IMR-90 (cell line): ENCODE results near the gene ME3. TPM values are rescaled to one million over a fixed set of nuclear protein-coding genes. Genes with fewer than 3 reads are reported as not detected.

Source experiments
- ATAC-seq: fragments of 200-7000 bp; cut with Tn5 transposase; 2 replicates; pipeline ENCODE4 v1.9.1; 2020; ENCODE audit warnings: low read depth, mild to moderate bottlenecking, moderate library complexity
- BruUV-seq: library from RNA; stranded (reverse); fragments of 400-500 nt; replicated peaks from 2 replicates; lab custom pipeline; 2021; lab: Mats Ljungman, UMichigan
- CTCF ChIA-PET: fragments of 300-600 bp; formaldehyde crosslinking; extraction: SDS; loops from one replicate; lab custom pipeline; 2021; ENCODE audit warnings: antibody characterized with exemption; lab: Yijun Ruan, JAX
- POLR2A ChIA-PET: fragments of 300-600 bp; sonication (Branson Sonifier 250); formaldehyde crosslinking; loops from one replicate; lab custom pipeline; 2022; ENCODE audit warnings: antibody characterized with exemption; ENCODE audit not compliant: unreplicated experiment; lab: Charles Lee
- DNase-seq: peaks from one replicate; pipeline ENCODE4 v3.0.0; 2013
- H2AFZ ChIP-seq: replicated peaks from 2 replicates; pipeline ENCODE3; 2013; ENCODE audit warnings: low read length, mild to moderate bottlenecking; ENCODE audit not compliant: poor library complexity
- H2AK5ac ChIP-seq: 2 replicates; pipeline ENCODE4 v1.6.1; 2013; ENCODE audit warnings: low read depth, low read length, inconsistent platforms
- H2AK9ac ChIP-seq: replicated peaks from 2 replicates; pipeline ENCODE3; 2013; ENCODE audit warnings: mild to moderate bottlenecking, low read depth, low read length, moderate library complexity; ENCODE audit not compliant: poor library complexity
- H2BK120ac ChIP-seq: 2 replicates; pipeline ENCODE4 v1.6.1; 2013; ENCODE audit warnings: low read depth, low read length, inconsistent platforms
- H2BK15ac ChIP-seq: 3 replicates; pipeline ENCODE4 v1.6.1; 2013; ENCODE audit warnings: low read depth, low read length, inconsistent platforms
- H2BK20ac ChIP-seq: 2 replicates; pipeline ENCODE4 v1.6.1; 2013; ENCODE audit warnings: low read depth, mild to moderate bottlenecking, inconsistent platforms, low read length, moderate library complexity
- H2BK5ac ChIP-seq: 2 replicates; pipeline ENCODE4 v1.6.1; 2013; ENCODE audit warnings: mild to moderate bottlenecking, low read depth, low read length, inconsistent platforms; ENCODE audit not compliant: poor library complexity, severe bottlenecking
- H3K14ac ChIP-seq: replicated peaks from 2 replicates; pipeline ENCODE4 v1.6.1; 2013; ENCODE audit warnings: low read depth, low read length, inconsistent platforms
- H3K18ac ChIP-seq: 2 replicates; pipeline ENCODE4 v1.6.1; 2013; ENCODE audit warnings: low read depth, low read length, control low read depth
- H3K23ac ChIP-seq: 2 replicates; pipeline ENCODE4 v1.6.1; 2013; ENCODE audit warnings: low read depth, low read length, inconsistent platforms
- H3K27ac ChIP-seq: 2 replicates; pipeline ENCODE4 v1.5.1; 2013; ENCODE audit warnings: mild to moderate bottlenecking, control low read depth, low read length; ENCODE audit not compliant: insufficient read depth
- H3K27me3 ChIP-seq: 2 replicates; pipeline ENCODE4 v1.6.1; 2013; ENCODE audit warnings: low read length; ENCODE audit not compliant: control insufficient read depth, insufficient read depth
- H3K36me3 ChIP-seq: 2 replicates; pipeline ENCODE4 v1.6.1; 2013; ENCODE audit warnings: low read length, mixed read lengths; ENCODE audit not compliant: control insufficient read depth, insufficient read depth
- H3K4ac ChIP-seq: 2 replicates; pipeline ENCODE4 v1.6.1; 2013; ENCODE audit warnings: low read depth, low read length, inconsistent platforms
- H3K4me1 ChIP-seq: 2 replicates; pipeline ENCODE4 v1.6.1; 2013; ENCODE audit warnings: low read length, mixed read lengths; ENCODE audit not compliant: control insufficient read depth, insufficient read depth
- H3K4me2 ChIP-seq: 2 replicates; pipeline ENCODE4 v1.6.1; 2013; ENCODE audit warnings: low read depth, mild to moderate bottlenecking, control low read depth, low read length, moderate library complexity
- H3K4me3 ChIP-seq: 2 replicates; pipeline ENCODE4 v1.5.1; 2013; ENCODE audit warnings: low read depth, mild to moderate bottlenecking, control low read depth, low read length, moderate library complexity; ENCODE audit not compliant: insufficient read depth
- H3K56ac ChIP-seq: 2 replicates; pipeline ENCODE4 v1.6.1; 2013; ENCODE audit warnings: low read length, inconsistent platforms; ENCODE audit not compliant: insufficient read depth; ENCODE audit errors: extremely low read depth
- H3K79me1 ChIP-seq, 2 experiments: 2 replicates each; pipeline ENCODE4 v1.6.1; 2013; ENCODE audit warnings: low read length in 2 of 2, inconsistent platforms in 1 of 2, low read depth in 1 of 2
- H3K9ac ChIP-seq: 2 replicates; pipeline ENCODE4 v1.6.1; 2013; ENCODE audit warnings: low read depth, low read length, control low read depth
- H3K9me1 ChIP-seq: 2 replicates; pipeline ENCODE4 v1.6.1; 2013; ENCODE audit warnings: low read length, inconsistent platforms; ENCODE audit not compliant: insufficient read depth
- H3K9me3 ChIP-seq: 2 replicates; pipeline ENCODE4 v1.6.1; 2013; ENCODE audit warnings: low read length; ENCODE audit not compliant: control insufficient read depth, insufficient read depth
- H4K20me1 ChIP-seq: 2 replicates; pipeline ENCODE4 v1.6.1; 2013; ENCODE audit warnings: low read length, inconsistent platforms; ENCODE audit not compliant: insufficient read depth
- H4K5ac ChIP-seq: 2 replicates; pipeline ENCODE4 v1.6.1; 2013; ENCODE audit warnings: mild to moderate bottlenecking, low read depth, low read length, control low read depth
- H4K8ac ChIP-seq, 2 experiments: 2 replicates each; pipeline ENCODE4 v1.6.1; 2013; ENCODE audit warnings: low read depth in 2 of 2, low read length in 2 of 2, control low read depth in 1 of 2, inconsistent platforms in 1 of 2
- H4K91ac ChIP-seq: 2 replicates; pipeline ENCODE4 v1.6.1; 2013; ENCODE audit warnings: low read depth, low read length, inconsistent platforms; ENCODE audit not compliant: insufficient read depth
- CEBPB ChIP-seq: IDR thresholded peaks from 2 replicates; pipeline ENCODE4 v1.6.1; 2012; ENCODE audit warnings: low read depth, low read length, improper control_type of control experiment
- FOS ChIP-seq: fragments of 150-350 bp; IDR thresholded peaks from 2 replicates; pipeline ENCODE4 v1.6.1; 2016; ENCODE audit warnings: low read depth, low read length
- MAFK ChIP-seq: IDR thresholded peaks from 2 replicates; pipeline ENCODE4 v1.6.1; 2012; ENCODE audit warnings: low read depth, low read length, improper control_type of control experiment
- MAZ ChIP-seq: IDR thresholded peaks from 2 replicates; pipeline ENCODE4 v1.6.1; 2012; ENCODE audit warnings: low read depth, mild to moderate bottlenecking, low read length, improper control_type of control experiment, moderate library complexity, borderline replicate concordance
- NFE2L2 ChIP-seq: fragments of 150-350 bp; IDR thresholded peaks from 2 replicates; pipeline ENCODE4 v1.6.1; 2016; ENCODE audit warnings: low read depth, mild to moderate bottlenecking, low read length
- POLR2A ChIP-seq: IDR thresholded peaks from 2 replicates; pipeline ENCODE4 v1.6.1; 2012; ENCODE audit warnings: mild to moderate bottlenecking, low read depth, low read length
- RAD21 ChIP-seq: IDR thresholded peaks from 2 replicates; pipeline ENCODE4 v1.6.1; 2012; ENCODE audit warnings: low read length, improper control_type of control experiment
- RCOR1 ChIP-seq: IDR thresholded peaks from 2 replicates; pipeline ENCODE4 v1.6.1; 2012; ENCODE audit warnings: mild to moderate bottlenecking, low read length, improper control_type of control experiment; ENCODE audit not compliant: insufficient replicate concordance
- RFX5 ChIP-seq: IDR thresholded peaks from 2 replicates; pipeline ENCODE4 v1.8.0; 2012; ENCODE audit warnings: low read depth, mild to moderate bottlenecking, low read length, moderate library complexity
- WGBS, 2 experiments: methylation state at CpG; one replicate each; pipeline versions ENCODE4 v1.1.5 to v1.1.7; 2013; ENCODE audit warnings: missing lambda C conversion rate in 2 of 2; ENCODE audit not compliant: insufficient read length in 1 of 2; ENCODE audit errors: extremely low coverage in 2 of 2; 5-methylcytosine and 5-hydroxymethylcytosine counted together
- dilution Hi-C: fragments of 300-500 bp; cut with HindIII; formaldehyde crosslinking; loops from one replicate; pipeline ENCODE4 v1.14.3; 2018; ENCODE audit warnings: low sequenced_read_pairs; ENCODE audit not compliant: unreplicated experiment
- in situ Hi-C: fragments of 300-500 bp; cut with MboI; formaldehyde crosslinking; loops from 3 replicates; pipeline ENCODE4 v1.14.3; 2019; ENCODE audit warnings: low sequenced_read_pairs, inconsistent platforms, mixed read lengths
- intact Hi-C: fragments of 100-400 bp; cut with micrococcal nuclease; formaldehyde crosslinking; loops from 2 replicates; pipeline ENCODE4 v1.10.0; 2022
- polyA plus RNA-seq, 3 experiments: library from polyadenylated mRNA; depleted of rRNA; stranded (reverse); fragments of >200 nt; gene quantifications; 2 replicates each; pipeline ENCODE4 v1.2.3, GENCODE V29; 2012; ENCODE audit warnings: low replicate concordance in 1 of 3
- total RNA-seq: library from RNA; depleted of rRNA; stranded (reverse); fragments of >200 nt; gene quantifications from 2 replicates; pipeline ENCODE4 v1.2.3, GENCODE V29; 2012
- TF ChIP-seq, protein P1 (sequence below): fragments of 150-350 bp; IDR thresholded peaks from 2 replicates; pipeline ENCODE4 v1.6.1; 2016; ENCODE audit warnings: low read depth, mild to moderate bottlenecking, low read length, moderate library complexity, borderline replicate concordance
- TF ChIP-seq, protein P2 (sequence below): conservative IDR thresholded peaks from 2 replicates; pipeline ENCODE4 v1.5.1; 2012; ENCODE audit warnings: mild to moderate bottlenecking, low read depth, low read length, improper control_type of control experiment
- TF ChIP-seq, protein P3 (sequence below): fragments of 150-350 bp; IDR thresholded peaks from 2 replicates; pipeline ENCODE4 v1.6.1; 2017; ENCODE audit warnings: mild to moderate bottlenecking, antibody characterized with exemption, low read length, low read depth

Gene ME3
- total and polyA plus RNA-seq, 2 of the 4 experiments (the other 2 are of a cell fraction) = 7.8 to 9.0 TPM

DNA sequence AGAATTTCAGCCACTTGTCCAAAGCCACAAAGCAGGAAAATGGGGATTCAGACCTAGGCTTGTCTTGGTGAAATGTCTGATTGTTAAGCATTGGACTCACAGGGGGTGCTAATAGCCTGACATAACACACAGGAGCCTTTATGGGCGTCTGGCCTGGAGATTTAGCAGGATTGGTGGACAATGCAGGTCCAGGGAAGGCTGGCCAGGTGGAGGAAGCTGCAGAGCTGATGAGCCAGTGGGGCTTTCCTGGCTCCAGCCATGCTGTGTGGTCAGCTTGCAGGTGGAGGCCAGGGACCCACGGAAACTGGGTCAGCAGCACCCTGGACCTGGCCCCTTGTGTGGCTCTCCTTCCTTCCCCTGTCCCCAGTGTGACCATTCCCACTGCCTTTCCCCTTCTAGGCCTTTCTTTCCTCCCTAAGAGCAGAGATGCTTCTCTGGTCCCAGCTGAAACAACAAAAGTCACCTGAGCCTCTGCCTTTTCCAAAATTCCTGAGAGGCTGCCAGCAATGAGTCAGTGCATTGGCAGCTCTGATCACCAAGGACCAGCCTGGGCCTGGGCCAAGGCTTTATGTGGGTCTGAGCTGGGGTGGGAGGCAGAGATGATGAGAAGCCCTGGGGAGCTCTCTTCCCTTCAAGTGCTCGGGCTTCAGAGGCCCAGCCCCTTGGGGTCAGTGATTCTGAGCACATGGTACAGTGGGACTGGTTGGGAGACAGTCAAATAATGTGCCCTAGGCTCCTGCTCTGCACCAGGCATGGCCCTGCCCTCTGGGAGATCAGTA is 212.5 kb downstream of the ME3 start (continued):
- TF ChIP-seq, protein P1, sequence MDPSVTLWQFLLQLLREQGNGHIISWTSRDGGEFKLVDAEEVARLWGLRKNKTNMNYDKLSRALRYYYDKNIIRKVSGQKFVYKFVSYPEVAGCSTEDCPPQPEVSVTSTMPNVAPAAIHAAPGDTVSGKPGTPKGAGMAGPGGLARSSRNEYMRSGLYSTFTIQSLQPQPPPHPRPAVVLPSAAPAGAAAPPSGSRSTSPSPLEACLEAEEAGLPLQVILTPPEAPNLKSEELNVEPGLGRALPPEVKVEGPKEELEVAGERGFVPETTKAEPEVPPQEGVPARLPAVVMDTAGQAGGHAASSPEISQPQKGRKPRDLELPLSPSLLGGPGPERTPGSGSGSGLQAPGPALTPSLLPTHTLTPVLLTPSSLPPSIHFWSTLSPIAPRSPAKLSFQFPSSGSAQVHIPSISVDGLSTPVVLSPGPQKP = no peak

DNA sequence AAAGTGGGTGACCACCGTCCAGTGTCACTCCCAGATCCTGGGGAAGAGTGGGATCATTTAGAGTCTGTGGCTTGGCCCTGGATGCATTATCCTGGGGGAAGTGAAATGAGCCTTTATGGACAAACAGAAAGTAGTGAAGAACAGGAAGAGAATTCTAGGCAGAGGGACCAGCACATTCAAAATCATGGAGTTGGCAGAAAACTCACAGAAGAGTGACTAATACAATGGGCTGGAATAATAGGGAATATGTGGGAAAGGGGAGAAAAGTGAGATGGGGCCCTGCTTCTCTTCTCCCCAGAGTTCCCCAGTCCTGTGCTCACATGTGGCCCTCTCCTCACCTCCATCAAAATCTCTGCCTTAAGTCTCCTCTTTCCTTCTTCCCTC is 213.4 kb downstream of the ME3 start:
- H3K18ac ChIP-seq = peak overlapping the region; percentile 61; the same call in 1 of the 2 replicates
- no peak overlapping the region for H3K4me2 ChIP-seq
- H3K4ac ChIP-seq = peak overlapping the region; percentile 86
- H3K79me1 ChIP-seq = peaks cover 0 to 4% of the 10 kb centered on the region in 2 experiments; a peak in 1 of 4 replicates
- dilution Hi-C loops = no loop called here
- peak overlapping the region; percentile 80 for H3K23ac ChIP-seq
- H3K27ac ChIP-seq = no peak overlapping the region
- H3K4me1 ChIP-seq = peaks cover 22% of the 10 kb centered on the region
- in situ Hi-C loops = loop anchor here (5.0 kb wide), 3 partner anchors 148 to 458 kb away; no protein-coding TSS in a partner anchor
- peak overlapping the region; percentile 4; the same call in 1 of the 2 replicates for H3K56ac ChIP-seq
- ChIA-PET CTCF (no interaction called here), POLR2A (no interaction called here)
- DNase-seq = peak; percentile 60
- no peak overlapping the region for H3K4me3 ChIP-seq
- peak overlapping the region; percentile 94 for H2BK15ac ChIP-seq
- peak overlapping the region; percentile 49 to 85 for H4K8ac ChIP-seq
- peak overlapping the region; percentile 92 for H2AK5ac ChIP-seq
- peak overlapping the region; percentile 85 for H3K14ac ChIP-seq
- no peaks in the 10 kb centered on the region for H3K27me3 ChIP-seq
- H3K9ac ChIP-seq = no peak overlapping the region
- 100% methylated on average over 1 of the region's 1 CpG; no CpG with 5 or more reads in 1 of the 2 experiments for WGBS, 2 experiments
- H3K36me3 ChIP-seq = no peaks in the 10 kb centered on the region
- H4K5ac ChIP-seq = peak overlapping the region; percentile 50; the same call in 1 of the 2 replicates
- peak overlapping the region; percentile 88 for H2AK9ac ChIP-seq
- H4K20me1 ChIP-seq = no peaks in the 10 kb centered on the region
- peak overlapping the region; percentile 23 for H2BK5ac ChIP-seq
- H3K9me1 ChIP-seq = peaks cover 29% of the 10 kb centered on the region
- intact Hi-C loops = loop anchor here (5.0 kb wide), 1 partner anchor 283 kb away; no protein-coding TSS in a partner anchor
- no TSS peak for BruUV-seq
- peak overlapping the region; percentile 79 for H2BK120ac ChIP-seq
- ATAC-seq = no peak
- peak overlapping the region; percentile 94 for H2BK20ac ChIP-seq
- no peaks in the 10 kb centered on the region for H3K9me3 ChIP-seq
- H2AFZ ChIP-seq = peak overlapping the region; percentile 58
- H4K91ac ChIP-seq = peak overlapping the region; percentile 86
- TF ChIP-seq RCOR1 (no peak), RAD21 (no peak), RFX5 (no peak), CEBPB (no peak), MAZ (no peak), FOS (no peak), NFE2L2 (no peak), MAFK (no peak), POLR2A (no peak)
- TF ChIP-seq, protein P2, sequence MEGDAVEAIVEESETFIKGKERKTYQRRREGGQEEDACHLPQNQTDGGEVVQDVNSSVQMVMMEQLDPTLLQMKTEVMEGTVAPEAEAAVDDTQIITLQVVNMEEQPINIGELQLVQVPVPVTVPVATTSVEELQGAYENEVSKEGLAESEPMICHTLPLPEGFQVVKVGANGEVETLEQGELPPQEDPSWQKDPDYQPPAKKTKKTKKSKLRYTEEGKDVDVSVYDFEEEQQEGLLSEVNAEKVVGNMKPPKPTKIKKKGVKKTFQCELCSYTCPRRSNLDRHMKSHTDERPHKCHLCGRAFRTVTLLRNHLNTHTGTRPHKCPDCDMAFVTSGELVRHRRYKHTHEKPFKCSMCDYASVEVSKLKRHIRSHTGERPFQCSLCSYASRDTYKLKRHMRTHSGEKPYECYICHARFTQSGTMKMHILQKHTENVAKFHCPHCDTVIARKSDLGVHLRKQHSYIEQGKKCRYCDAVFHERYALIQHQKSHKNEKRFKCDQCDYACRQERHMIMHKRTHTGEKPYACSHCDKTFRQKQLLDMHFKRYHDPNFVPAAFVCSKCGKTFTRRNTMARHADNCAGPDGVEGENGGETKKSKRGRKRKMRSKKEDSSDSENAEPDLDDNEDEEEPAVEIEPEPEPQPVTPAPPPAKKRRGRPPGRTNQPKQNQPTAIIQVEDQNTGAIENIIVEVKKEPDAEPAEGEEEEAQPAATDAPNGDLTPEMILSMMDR = no peak
- TF ChIP-seq, protein P3, sequence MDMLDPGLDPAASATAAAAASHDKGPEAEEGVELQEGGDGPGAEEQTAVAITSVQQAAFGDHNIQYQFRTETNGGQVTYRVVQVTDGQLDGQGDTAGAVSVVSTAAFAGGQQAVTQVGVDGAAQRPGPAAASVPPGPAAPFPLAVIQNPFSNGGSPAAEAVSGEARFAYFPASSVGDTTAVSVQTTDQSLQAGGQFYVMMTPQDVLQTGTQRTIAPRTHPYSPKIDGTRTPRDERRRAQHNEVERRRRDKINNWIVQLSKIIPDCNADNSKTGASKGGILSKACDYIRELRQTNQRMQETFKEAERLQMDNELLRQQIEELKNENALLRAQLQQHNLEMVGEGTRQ = no peak
